Ascending aorta (tissue), 2 donors: ENCODE measurements around the gene MUSK. TPM values are rescaled to one million over a fixed set of nuclear protein-coding genes. Genes with fewer than 3 reads are reported as not detected.
A peak's percentile ranks its signal among the peaks of the same experiment; 100 is the strongest.

Experiments used
- DNase-seq, 2 donors: peaks; one replicate each; pipeline ENCODE4 v3.0.0-alpha.2; 2019; ENCODE audit warnings: low spot score in 2 of 2
- H3K27ac ChIP-seq, 2 donors: fragments of 200-600 bp; sonication (generic); one replicate each; pipeline ENCODE4 v1.5.1; 2016 to 2017; ENCODE audit warnings: mild to moderate bottlenecking in 1 of 2
- H3K27me3 ChIP-seq: fragments of 200-600 bp; sonication (generic); one replicate; pipeline ENCODE4 v1.5.1; 2017
- H3K36me3 ChIP-seq, 2 donors: fragments of 200-600 bp; sonication (generic); one replicate each; pipeline ENCODE4 v1.5.1; 2016
- H3K4me1 ChIP-seq, 2 donors: fragments of 200-600 bp; sonication (generic); one replicate each; pipeline ENCODE4 v1.5.1; 2016 to 2017; ENCODE audit warnings: mild to moderate bottlenecking in 1 of 2
- H3K4me3 ChIP-seq, 2 donors: fragments of 200-600 bp; sonication (generic); one replicate each; pipeline ENCODE4 v1.5.1; 2016 to 2017; ENCODE audit warnings: mild to moderate bottlenecking in 1 of 2
- H3K9me3 ChIP-seq, 2 donors: fragments of 200-600 bp; sonication (generic); one replicate each; pipeline ENCODE4 v1.5.1; 2016
- intact Hi-C: fragments of 100-400 bp; cut with DNase I; formaldehyde crosslinking; loops from one replicate; pipeline ENCODE4 v1.15.1; 2023
- total RNA-seq: library from RNA; depleted of rRNA; stranded (reverse); fragments of >200 nt; gene quantifications from one replicate; pipeline ENCODE4 v1.1.0, GENCODE V29; 2016
- TF ChIP-seq, protein P1 (sequence below), 3 experiments: fragments of 200-600 bp in 2 of 3; fragments of 450-650 bp in 1 of 3; sonication (generic) in 2 of 3; IDR thresholded peaks; one replicate each; pipeline ENCODE4 v1.5.1; 2016 to 2019; ENCODE audit warnings: antibody characterized with exemption in 3 of 3, mild to moderate bottlenecking in 1 of 3, moderate library complexity in 1 of 3

MUSK gene
- total RNA-seq, 1 donor from 2014 or later: not detected

DNA sequence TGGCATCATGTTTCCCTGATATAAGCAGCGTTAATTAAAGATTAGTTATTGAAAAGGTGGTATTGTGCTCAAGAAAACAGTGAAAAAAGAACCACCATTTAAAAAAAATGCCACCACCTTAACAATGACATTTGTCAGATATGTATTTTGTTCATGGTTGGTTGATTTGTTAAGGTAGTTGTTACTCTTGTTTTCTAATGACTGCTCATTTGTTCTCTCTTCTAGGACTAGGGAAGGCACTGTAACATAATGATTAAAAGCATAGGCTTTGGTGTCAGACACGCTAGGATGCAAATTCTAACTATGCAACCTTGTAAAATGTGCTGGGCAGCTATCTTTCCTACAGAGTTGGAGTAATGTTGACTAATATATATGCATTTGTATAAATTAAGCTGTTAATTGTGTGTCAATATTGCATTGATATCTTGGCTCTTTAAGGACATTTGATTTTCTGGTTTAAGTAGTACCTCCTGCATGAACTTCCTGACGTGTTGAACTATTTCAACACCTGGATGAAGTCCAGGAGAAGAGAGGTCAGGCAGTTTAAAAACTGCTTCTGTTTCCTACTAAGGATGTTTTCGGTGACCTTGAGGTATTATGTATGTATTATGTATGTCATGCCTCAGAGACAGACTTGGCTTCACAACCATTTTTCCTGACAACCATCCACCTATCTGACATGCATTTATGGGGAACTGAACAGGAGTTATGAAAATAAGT lies 77.8 kb downstream of the MUSK start:
- Histone ChIP-seq H3K36me3 (no peaks in the 10 kb centered on the region), H3K27ac (peak overlapping the region; percentile 73 to 93), H3K4me1 (peaks cover 5 to 61% of the 10 kb centered on the region in 2 donors), H3K9me3 (no peaks in the 10 kb centered on the region), H3K4me3 (no peak overlapping the region), H3K27me3 (no peaks in the 10 kb centered on the region)
- DNase-seq: no peak
- TF ChIP-seq, protein P1, sequence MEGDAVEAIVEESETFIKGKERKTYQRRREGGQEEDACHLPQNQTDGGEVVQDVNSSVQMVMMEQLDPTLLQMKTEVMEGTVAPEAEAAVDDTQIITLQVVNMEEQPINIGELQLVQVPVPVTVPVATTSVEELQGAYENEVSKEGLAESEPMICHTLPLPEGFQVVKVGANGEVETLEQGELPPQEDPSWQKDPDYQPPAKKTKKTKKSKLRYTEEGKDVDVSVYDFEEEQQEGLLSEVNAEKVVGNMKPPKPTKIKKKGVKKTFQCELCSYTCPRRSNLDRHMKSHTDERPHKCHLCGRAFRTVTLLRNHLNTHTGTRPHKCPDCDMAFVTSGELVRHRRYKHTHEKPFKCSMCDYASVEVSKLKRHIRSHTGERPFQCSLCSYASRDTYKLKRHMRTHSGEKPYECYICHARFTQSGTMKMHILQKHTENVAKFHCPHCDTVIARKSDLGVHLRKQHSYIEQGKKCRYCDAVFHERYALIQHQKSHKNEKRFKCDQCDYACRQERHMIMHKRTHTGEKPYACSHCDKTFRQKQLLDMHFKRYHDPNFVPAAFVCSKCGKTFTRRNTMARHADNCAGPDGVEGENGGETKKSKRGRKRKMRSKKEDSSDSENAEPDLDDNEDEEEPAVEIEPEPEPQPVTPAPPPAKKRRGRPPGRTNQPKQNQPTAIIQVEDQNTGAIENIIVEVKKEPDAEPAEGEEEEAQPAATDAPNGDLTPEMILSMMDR (IDR thresholded peaks at IDR 0.05): no peak
- intact Hi-C loops: no loop called here

GRCh38 chr9:110748251-110748893 lies 79.8 kb downstream of the MUSK start:
- intact Hi-C loops: no loop called here
- no peaks in the 10 kb centered on the region for H3K36me3 ChIP-seq
- no peak for DNase-seq
- TF ChIP-seq, protein P1 (IDR thresholded peaks at IDR 0.05): no peak
- H3K4me1 ChIP-seq: peaks cover 5 to 49% of the 10 kb centered on the region in 2 donors
- no peak overlapping the region for H3K4me3 ChIP-seq
- peak overlapping the region; percentile 38 to 52 for H3K27ac ChIP-seq
- no peaks in the 10 kb centered on the region for H3K9me3 ChIP-seq
- H3K27me3 ChIP-seq: no peaks in the 10 kb centered on the region

DNA sequence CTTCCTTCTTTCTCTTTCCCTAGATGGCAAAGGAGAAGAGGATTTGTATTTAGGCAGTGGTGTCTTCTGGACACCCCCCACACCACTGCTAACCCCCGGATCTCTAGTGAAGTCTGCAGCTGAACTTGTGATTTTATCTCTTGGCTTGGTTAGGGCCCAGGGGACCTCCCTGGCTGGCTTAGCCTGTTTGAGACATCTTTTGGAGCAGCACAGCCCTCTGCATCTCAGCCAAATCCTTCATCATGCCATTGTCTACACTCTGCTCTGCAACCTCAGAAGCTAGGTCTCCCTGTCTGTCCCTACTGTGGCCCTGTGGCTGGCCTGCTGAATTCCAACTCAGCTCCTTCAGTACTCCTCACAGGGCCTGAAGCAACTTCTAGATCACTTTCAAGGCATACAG lies 81.7 kb downstream of the MUSK start:
- Histone ChIP-seq H3K27ac (peak overlapping the region; percentile 38 to 42), H3K4me3 (no peak overlapping the region), H3K36me3 (no peaks in the 10 kb centered on the region), H3K4me1 (peaks cover 0 to 33% of the 10 kb centered on the region in 2 donors), H3K27me3 (no peaks in the 10 kb centered on the region), H3K9me3 (no peaks in the 10 kb centered on the region)
- intact Hi-C loops: no loop called here
- DNase-seq: peak in 1 of 2 donors; percentile 71
- TF ChIP-seq, protein P1 (IDR thresholded peaks at IDR 0.05): no peak

DNA sequence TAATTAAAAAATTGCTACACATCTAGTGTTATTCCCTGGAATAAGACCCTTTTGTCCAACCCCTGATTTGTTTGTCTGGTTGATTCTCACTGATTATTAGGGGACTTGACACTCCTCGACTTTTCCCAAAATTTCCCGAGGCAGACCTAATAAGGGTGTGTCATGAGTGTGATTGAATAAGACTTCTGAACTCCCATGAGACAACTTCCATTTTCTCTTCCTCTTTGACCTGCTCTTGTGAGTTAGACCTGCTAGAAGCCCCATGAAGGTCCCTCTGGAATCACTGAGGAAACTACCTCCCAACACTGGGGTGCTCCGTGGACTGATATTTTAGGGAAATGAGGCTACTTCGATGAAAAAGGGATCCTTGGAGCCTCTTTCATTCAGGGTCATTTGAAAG lies 83.4 kb downstream of the MUSK start:
- TF ChIP-seq, protein P1 (IDR thresholded peaks at IDR 0.05): no peak
- intact Hi-C loops: no loop called here
- no peaks in the 10 kb centered on the region for H3K27me3 ChIP-seq
- DNase-seq: no peak
- H3K9me3 ChIP-seq: no peaks in the 10 kb centered on the region
- no peaks in the 10 kb centered on the region for H3K36me3 ChIP-seq
- no peak overlapping the region for H3K4me3 ChIP-seq
- peaks cover 0 to 18% of the 10 kb centered on the region in 2 donors for H3K4me1 ChIP-seq
- no peak overlapping the region for H3K27ac ChIP-seq

DNA sequence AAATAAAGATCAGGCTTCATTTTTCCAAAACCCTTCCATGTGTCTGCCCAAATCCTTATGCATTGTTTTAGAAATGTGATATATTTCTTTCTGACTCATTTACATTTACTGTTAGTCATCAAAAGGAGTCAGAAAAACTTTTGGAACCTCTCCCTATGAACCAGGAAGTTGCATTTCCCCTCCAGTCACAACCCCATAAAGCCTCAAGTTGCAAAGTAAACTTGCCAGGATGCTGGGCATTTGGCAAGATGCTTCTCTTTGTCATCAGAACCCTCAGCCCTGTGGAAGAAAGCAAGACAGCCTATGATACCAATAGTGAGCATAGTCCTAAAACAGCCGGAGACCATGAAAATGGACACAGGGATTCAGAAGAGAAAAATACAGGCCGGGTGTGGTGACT lies 84.2 kb downstream of the MUSK start:
- Histone ChIP-seq H3K4me3 (no peak overlapping the region), H3K36me3 (no peaks in the 10 kb centered on the region), H3K27ac (peak overlapping the region in 1 of 2 donors; percentile 38), H3K9me3 (no peaks in the 10 kb centered on the region), H3K27me3 (no peaks in the 10 kb centered on the region), H3K4me1 (peaks cover 0 to 15% of the 10 kb centered on the region in 2 donors)
- intact Hi-C loops: no loop called here
- TF ChIP-seq, protein P1 (IDR thresholded peaks at IDR 0.05): no peak
- DNase-seq: peak in 1 of 2 donors; percentile 65
